Measurements from ENCODE around the gene KSR1. TPM values are rescaled to one million over a fixed set of nuclear protein-coding genes. Genes with fewer than 3 reads are reported as not detected.

KSR1 gene
- total RNA-seq, 1 experiment from 2014 or later: 19.1 TPM

DNA sequence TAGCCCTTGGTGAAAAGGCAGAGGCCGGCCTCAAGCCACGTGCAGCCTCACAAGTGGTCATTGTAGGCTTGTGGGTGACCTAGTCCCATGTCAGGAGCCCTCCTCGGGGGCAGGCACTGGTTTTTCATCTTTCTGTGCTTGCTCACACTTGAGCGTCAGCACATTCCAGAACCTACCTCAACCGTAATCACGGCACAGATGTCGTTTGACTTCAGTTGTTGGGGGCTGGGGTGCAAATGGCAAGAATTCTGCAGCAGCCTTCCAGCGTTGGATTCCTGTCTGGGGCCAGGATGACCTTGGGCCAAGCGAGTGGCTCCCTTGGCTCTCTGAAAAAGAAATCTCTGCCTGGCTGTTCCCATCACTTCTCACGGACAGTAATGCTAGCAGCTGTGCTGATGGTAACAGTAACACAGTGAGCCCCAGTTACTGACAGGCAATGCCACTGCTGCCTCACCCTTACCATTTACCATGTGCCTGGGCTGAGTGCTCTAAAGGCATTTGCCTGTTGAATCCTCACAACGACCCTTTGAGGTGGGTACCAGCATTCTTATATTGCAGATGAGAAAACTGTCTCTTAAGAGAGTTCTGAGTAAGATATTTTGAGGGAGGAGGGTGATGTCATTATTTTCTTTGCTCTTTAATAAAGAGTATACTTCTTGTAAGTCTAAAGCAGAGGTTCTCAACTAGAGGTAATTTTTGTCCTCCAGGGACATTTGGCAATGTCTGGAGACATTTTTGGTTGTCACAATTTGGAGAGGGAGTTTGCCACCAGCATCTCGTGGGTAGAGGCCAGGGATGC lies 46.5 kb downstream of the KSR1 start:
- Histone ChIP-seq H3K36me3 (ENCODE audit: low read depth) (no peaks in the 10 kb centered on the region), H4K20me1 (ENCODE audit: insufficient read depth) (no peaks in the 10 kb centered on the region), H3K27me3 (ENCODE audit: insufficient read depth, low read depth) (no peaks in the 10 kb centered on the region), H3K4me2 (no peak overlapping the region), H3K4me3 (no peak overlapping the region), H3K79me2 (ENCODE audit: low read depth) (no peaks in the 10 kb centered on the region), H3F3A (ENCODE audit: insufficient read depth, low read depth) (peaks cover 12% of the 10 kb centered on the region), H3K9me2 (ENCODE audit: insufficient read depth) (no peaks in the 10 kb centered on the region), H3K9me3 (ENCODE audit: insufficient read depth, low read depth) (no peaks in the 10 kb centered on the region; the same call in none of the 2 replicates), H3K27ac (no peak overlapping the region), H3K4me1 (replicated peaks; ENCODE audit: insufficient read depth) (peaks cover 21% of the 10 kb centered on the region), H2AFZ (no peak overlapping the region)
- ChIA-PET CTCF (no interaction called here), POLR2A (ENCODE audit: unreplicated experiment) (no interaction called here)
- DNase-seq: no peak
- TF ChIP-seq, protein P1, sequence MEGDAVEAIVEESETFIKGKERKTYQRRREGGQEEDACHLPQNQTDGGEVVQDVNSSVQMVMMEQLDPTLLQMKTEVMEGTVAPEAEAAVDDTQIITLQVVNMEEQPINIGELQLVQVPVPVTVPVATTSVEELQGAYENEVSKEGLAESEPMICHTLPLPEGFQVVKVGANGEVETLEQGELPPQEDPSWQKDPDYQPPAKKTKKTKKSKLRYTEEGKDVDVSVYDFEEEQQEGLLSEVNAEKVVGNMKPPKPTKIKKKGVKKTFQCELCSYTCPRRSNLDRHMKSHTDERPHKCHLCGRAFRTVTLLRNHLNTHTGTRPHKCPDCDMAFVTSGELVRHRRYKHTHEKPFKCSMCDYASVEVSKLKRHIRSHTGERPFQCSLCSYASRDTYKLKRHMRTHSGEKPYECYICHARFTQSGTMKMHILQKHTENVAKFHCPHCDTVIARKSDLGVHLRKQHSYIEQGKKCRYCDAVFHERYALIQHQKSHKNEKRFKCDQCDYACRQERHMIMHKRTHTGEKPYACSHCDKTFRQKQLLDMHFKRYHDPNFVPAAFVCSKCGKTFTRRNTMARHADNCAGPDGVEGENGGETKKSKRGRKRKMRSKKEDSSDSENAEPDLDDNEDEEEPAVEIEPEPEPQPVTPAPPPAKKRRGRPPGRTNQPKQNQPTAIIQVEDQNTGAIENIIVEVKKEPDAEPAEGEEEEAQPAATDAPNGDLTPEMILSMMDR (conservative IDR thresholded peaks at IDR 0.05): no peak
- TF ChIP-seq EZH2 (IDR thresholded peaks at IDR 0.05; ENCODE audit: low read depth): no peak
- no TSS peak for BruUV-seq (replicated peaks)
- intact Hi-C loops (cut with micrococcal nuclease; ENCODE audit: unreplicated experiment): no loop called here

- H4K20me1 ChIP-seq (ENCODE audit: insufficient read depth): no peaks in the 10 kb centered on the region
- CTCF ChIA-PET: no interaction called here
- DNase-seq: no peak
- H3K27me3 ChIP-seq (ENCODE audit: insufficient read depth, low read depth): no peaks in the 10 kb centered on the region
- intact Hi-C loops (cut with micrococcal nuclease; ENCODE audit: unreplicated experiment): no loop called here
- H3K4me1 ChIP-seq (replicated peaks; ENCODE audit: insufficient read depth): peaks cover 25% of the 10 kb centered on the region
- H3K4me2 ChIP-seq: no peak overlapping the region
- H3F3A ChIP-seq (ENCODE audit: insufficient read depth, low read depth): peaks cover 12% of the 10 kb centered on the region
- no peaks in the 10 kb centered on the region; the same call in none of the 2 replicates for H3K9me3 ChIP-seq (ENCODE audit: insufficient read depth, low read depth)
- no peaks in the 10 kb centered on the region for H3K9me2 ChIP-seq (ENCODE audit: insufficient read depth)
- TF ChIP-seq, protein P1 (conservative IDR thresholded peaks at IDR 0.05): no peak
- TF ChIP-seq EZH2 (IDR thresholded peaks at IDR 0.05; ENCODE audit: low read depth): no peak
- no peak overlapping the region for H3K4me3 ChIP-seq
- no TSS peak for BruUV-seq (replicated peaks)
- H3K36me3 ChIP-seq (ENCODE audit: low read depth): no peaks in the 10 kb centered on the region
- H2AFZ ChIP-seq: no peak overlapping the region
- no peaks in the 10 kb centered on the region for H3K79me2 ChIP-seq (ENCODE audit: low read depth)
- POLR2A ChIA-PET (ENCODE audit: unreplicated experiment): no interaction called here
- no peak overlapping the region for H3K27ac ChIP-seq
Measured at GRCh38 chr17:27503611-27504010, 47.4 kb downstream of the KSR1 start.

DNA sequence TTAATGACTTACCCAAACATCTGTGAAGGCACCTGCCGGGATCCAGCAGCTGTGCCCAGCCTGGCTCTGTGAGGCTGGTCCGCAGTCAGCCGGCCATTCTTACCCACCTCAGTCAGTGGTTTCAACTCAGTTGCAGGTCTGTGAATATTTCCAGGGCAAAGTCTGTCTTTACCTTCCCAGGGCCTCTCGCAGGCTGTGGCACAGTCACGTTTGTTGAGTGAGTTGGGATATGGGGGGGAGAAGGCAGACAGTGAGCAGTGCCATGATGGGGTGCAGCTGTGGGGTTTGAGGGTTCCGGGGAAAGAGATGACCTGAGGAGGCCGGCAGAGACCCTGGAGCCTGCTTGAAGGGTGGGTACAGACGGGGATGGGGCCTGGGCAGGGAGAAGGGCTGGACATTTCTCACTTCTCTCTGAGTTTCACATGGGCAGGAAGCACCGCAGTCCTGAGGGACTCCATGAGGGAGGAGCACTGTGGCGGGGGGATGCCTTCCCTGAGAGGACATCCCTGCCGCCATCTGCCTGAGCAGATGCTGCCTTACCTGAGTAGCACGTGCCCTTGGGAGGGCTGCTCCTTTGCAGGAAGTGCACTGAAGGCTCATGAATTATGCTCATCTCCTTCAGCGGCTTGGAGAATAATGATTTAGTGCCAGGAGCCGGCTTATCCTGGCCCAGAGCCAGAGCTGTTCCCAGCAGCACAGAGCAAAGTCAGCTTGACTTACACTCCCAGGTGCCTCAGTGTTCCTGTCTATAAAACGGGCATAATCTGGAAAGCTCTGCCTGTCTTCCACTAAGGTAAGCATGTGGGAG lies 48.1 kb downstream of the KSR1 start:
- TF ChIP-seq EZH2 (IDR thresholded peaks at IDR 0.05; ENCODE audit: low read depth): no peak
- TF ChIP-seq, protein P1 (conservative IDR thresholded peaks at IDR 0.05): no peak
- no peak for DNase-seq
- Histone ChIP-seq H3F3A (ENCODE audit: insufficient read depth, low read depth) (peaks cover 12% of the 10 kb centered on the region), H2AFZ (no peak overlapping the region), H3K9me3 (ENCODE audit: insufficient read depth, low read depth) (no peaks in the 10 kb centered on the region; the same call in none of the 2 replicates), H3K27ac (no peak overlapping the region), H3K4me1 (replicated peaks; ENCODE audit: insufficient read depth) (peaks cover 31% of the 10 kb centered on the region), H3K36me3 (ENCODE audit: low read depth) (no peaks in the 10 kb centered on the region), H3K9me2 (ENCODE audit: insufficient read depth) (no peaks in the 10 kb centered on the region), H3K27me3 (ENCODE audit: insufficient read depth, low read depth) (no peaks in the 10 kb centered on the region), H4K20me1 (ENCODE audit: insufficient read depth) (no peaks in the 10 kb centered on the region), H3K4me3 (no peak overlapping the region), H3K79me2 (ENCODE audit: low read depth) (no peaks in the 10 kb centered on the region), H3K4me2 (no peak overlapping the region)
- ChIA-PET CTCF (no interaction called here), POLR2A (ENCODE audit: unreplicated experiment) (no interaction called here)
- no TSS peak for BruUV-seq (replicated peaks)
- intact Hi-C loops (cut with micrococcal nuclease; ENCODE audit: unreplicated experiment): no loop called here
